A549 (cell line): ENCODE measurements around the gene COL8A2.
"Not testable (repeated sequence)": the region's sequence is repeated elsewhere in the genome, so short reads cannot be mapped to it uniquely, and the experiment has no call there.

Experiments used
- CTCF ChIP-seq: fragments of >200 bp; sonication (Bioruptor Twin); formaldehyde crosslinking; IDR thresholded peaks from 3 replicates; pipeline ENCODE4 v1.5.1; 2016
- SMC3 ChIP-seq: fragments of >200 bp; sonication (Bioruptor Twin); formaldehyde crosslinking; IDR thresholded peaks from 3 replicates; pipeline ENCODE4 v1.6.1; 2018; ENCODE audit warnings: inconsistent platforms

- TF ChIP-seq SMC3, CTCF: not testable (repeated sequence)
Measured at GRCh38 chr1:36158827-36159252, 33.8 kb upstream of the COL8A2 start.
